ENCODE measurements around the gene CBX2.

- TF ChIP-seq CTCF (IDR thresholded peaks at IDR 0.05; ENCODE audit: low read depth, low read length, poor library complexity, severe bottlenecking): no peak
- TF ChIP-seq EZH2phosphoT487 (IDR thresholded peaks at IDR 0.05; ENCODE audit: borderline replicate concordance, low read length): no peak
These were observed 31.7 kb downstream of the CBX2 start for GRCh38 chr17:79809530-79810129.

Measured in DOHH2 (cell line).